ENCODE measurements around the gene PDE2A. TPM values are rescaled to one million over a fixed set of nuclear protein-coding genes. Genes with fewer than 3 reads are reported as not detected.

Gene PDE2A
- total RNA-seq, 1 donor from 2014 or later, result not detected

- DNase-seq (ENCODE audit: extremely low spot score, unreplicated experiment), result no peak
- Mint-ChIP-seq H3K4me3 (ENCODE audit: unreplicated experiment) (no peak overlapping the region), H3K36me3 (ENCODE audit: unreplicated experiment) (no peaks in the 10 kb centered on the region), H3K9me3 (ENCODE audit: unreplicated experiment) (no peaks in the 10 kb centered on the region), H3K27me3 (ENCODE audit: unreplicated experiment) (peaks cover 51% of the 10 kb centered on the region), H3K4me1 (ENCODE audit: unreplicated experiment) (peaks cover 2% of the 10 kb centered on the region), H3K27ac (ENCODE audit: unreplicated experiment) (no peak overlapping the region)
- TF ChIP-seq, protein P1, sequence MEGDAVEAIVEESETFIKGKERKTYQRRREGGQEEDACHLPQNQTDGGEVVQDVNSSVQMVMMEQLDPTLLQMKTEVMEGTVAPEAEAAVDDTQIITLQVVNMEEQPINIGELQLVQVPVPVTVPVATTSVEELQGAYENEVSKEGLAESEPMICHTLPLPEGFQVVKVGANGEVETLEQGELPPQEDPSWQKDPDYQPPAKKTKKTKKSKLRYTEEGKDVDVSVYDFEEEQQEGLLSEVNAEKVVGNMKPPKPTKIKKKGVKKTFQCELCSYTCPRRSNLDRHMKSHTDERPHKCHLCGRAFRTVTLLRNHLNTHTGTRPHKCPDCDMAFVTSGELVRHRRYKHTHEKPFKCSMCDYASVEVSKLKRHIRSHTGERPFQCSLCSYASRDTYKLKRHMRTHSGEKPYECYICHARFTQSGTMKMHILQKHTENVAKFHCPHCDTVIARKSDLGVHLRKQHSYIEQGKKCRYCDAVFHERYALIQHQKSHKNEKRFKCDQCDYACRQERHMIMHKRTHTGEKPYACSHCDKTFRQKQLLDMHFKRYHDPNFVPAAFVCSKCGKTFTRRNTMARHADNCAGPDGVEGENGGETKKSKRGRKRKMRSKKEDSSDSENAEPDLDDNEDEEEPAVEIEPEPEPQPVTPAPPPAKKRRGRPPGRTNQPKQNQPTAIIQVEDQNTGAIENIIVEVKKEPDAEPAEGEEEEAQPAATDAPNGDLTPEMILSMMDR (IDR thresholded peaks at IDR 0.05), result no peak
These were observed 60.8 kb downstream of the PDE2A start for GRCh38 chr11:72613450-72613849.

DNA sequence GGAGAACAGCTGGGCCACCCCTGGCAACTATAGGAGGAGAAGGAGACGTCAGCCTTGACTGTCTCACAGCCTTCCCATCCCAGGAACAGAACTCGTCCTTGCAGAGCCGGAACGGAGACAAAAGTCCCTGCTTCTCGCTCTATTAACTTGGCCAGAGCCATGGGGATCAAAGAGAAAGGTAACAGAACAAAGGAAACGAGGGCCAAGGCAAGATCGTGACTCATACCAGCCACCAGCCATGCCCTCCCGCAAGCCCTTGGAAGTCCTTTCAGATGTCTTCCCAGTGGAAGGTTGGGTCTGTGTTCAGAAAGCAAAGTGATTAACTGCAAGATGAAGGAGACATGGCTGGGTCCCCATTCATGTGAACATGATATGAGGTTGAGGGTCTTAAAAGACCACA is 64.7 kb downstream of the PDE2A start:
- H3K27me3 Mint-ChIP-seq (ENCODE audit: unreplicated experiment), result peaks cover 36% of the 10 kb centered on the region

DNA sequence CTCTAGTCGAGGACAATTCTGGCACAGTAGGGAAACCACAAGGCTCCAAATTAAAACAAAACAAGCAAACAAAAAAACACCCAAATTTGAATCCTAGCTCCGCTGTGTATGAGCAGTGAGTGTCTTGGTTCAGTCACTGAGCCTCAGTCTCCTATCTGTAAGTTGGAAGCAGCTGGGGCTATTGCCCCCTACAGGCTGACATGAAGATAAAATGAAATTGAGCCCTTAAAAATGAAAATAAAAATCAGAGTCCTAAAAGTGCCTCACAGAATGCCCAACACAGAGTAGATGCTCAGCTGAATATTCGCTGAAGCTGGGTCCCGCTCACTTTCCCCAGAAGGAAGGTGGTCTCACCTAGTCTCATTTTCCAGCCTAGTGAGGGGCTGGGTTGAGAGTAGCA is 65.2 kb downstream of the PDE2A start:
- no peaks in the 10 kb centered on the region for H3K4me1 Mint-ChIP-seq (ENCODE audit: unreplicated experiment)
- no peak for DNase-seq (ENCODE audit: extremely low spot score, unreplicated experiment)
- H3K27me3 Mint-ChIP-seq (ENCODE audit: unreplicated experiment), result peaks cover 36% of the 10 kb centered on the region
- no peaks in the 10 kb centered on the region for H3K36me3 Mint-ChIP-seq (ENCODE audit: unreplicated experiment)
- TF ChIP-seq, protein P1 (IDR thresholded peaks at IDR 0.05), result peak; percentile 60
- no peak overlapping the region for H3K4me3 Mint-ChIP-seq (ENCODE audit: unreplicated experiment)
- no peaks in the 10 kb centered on the region for H3K9me3 Mint-ChIP-seq (ENCODE audit: unreplicated experiment)
- H3K27ac Mint-ChIP-seq (ENCODE audit: unreplicated experiment), result no peak overlapping the region

More for the DNA sequence above, 64.7 kb downstream of the PDE2A start:
- Mint-ChIP-seq H3K36me3 (ENCODE audit: unreplicated experiment) (no peaks in the 10 kb centered on the region), H3K9me3 (ENCODE audit: unreplicated experiment) (no peaks in the 10 kb centered on the region), H3K4me3 (ENCODE audit: unreplicated experiment) (no peak overlapping the region), H3K27ac (ENCODE audit: unreplicated experiment) (no peak overlapping the region), H3K4me1 (ENCODE audit: unreplicated experiment) (no peaks in the 10 kb centered on the region)
- DNase-seq (ENCODE audit: extremely low spot score, unreplicated experiment), result no peak
- TF ChIP-seq, protein P1 (IDR thresholded peaks at IDR 0.05), result no peak

- TF ChIP-seq, protein P1 (IDR thresholded peaks at IDR 0.05), result no peak
- DNase-seq (ENCODE audit: extremely low spot score, unreplicated experiment), result no peak
- Mint-ChIP-seq H3K4me1 (ENCODE audit: unreplicated experiment) (no peaks in the 10 kb centered on the region), H3K36me3 (ENCODE audit: unreplicated experiment) (no peaks in the 10 kb centered on the region), H3K27me3 (ENCODE audit: unreplicated experiment) (peaks cover 34% of the 10 kb centered on the region), H3K4me3 (ENCODE audit: unreplicated experiment) (no peak overlapping the region), H3K9me3 (ENCODE audit: unreplicated experiment) (no peaks in the 10 kb centered on the region), H3K27ac (ENCODE audit: unreplicated experiment) (no peak overlapping the region)
These were observed 66.7 kb downstream of the PDE2A start for GRCh38 chr11:72607496-72607895.

- DNase-seq (ENCODE audit: extremely low spot score, unreplicated experiment), result no peak
- H3K27me3 Mint-ChIP-seq (ENCODE audit: unreplicated experiment), result peaks cover 37% of the 10 kb centered on the region
- H3K27ac Mint-ChIP-seq (ENCODE audit: unreplicated experiment), result no peak overlapping the region
- H3K36me3 Mint-ChIP-seq (ENCODE audit: unreplicated experiment), result no peaks in the 10 kb centered on the region
- H3K4me1 Mint-ChIP-seq (ENCODE audit: unreplicated experiment), result no peaks in the 10 kb centered on the region
- H3K4me3 Mint-ChIP-seq (ENCODE audit: unreplicated experiment), result no peak overlapping the region
- no peaks in the 10 kb centered on the region for H3K9me3 Mint-ChIP-seq (ENCODE audit: unreplicated experiment)
- TF ChIP-seq, protein P1 (IDR thresholded peaks at IDR 0.05), result no peak
These were observed 67.3 kb downstream of the PDE2A start for GRCh38 chr11:72606748-72607468.
